GM18505 (cell line): ENCODE data around the gene SERTAD1.

ENCODE experiments used
- ATAC-seq: cut with Tn5 transposase; IDR thresholded peaks from one replicate; pipeline ENCODE4 v1.9.1; 2021; ENCODE audit not compliant: unreplicated experiment
- POLR2A ChIP-seq: IDR thresholded peaks from 4 replicates; pipeline ENCODE4 v1.6.1; 2011; ENCODE audit warnings: borderline replicate concordance; ENCODE audit not compliant: insufficient read depth, insufficient read length; ENCODE audit errors: extremely low read depth

The SERTAD1 gene

DNA sequence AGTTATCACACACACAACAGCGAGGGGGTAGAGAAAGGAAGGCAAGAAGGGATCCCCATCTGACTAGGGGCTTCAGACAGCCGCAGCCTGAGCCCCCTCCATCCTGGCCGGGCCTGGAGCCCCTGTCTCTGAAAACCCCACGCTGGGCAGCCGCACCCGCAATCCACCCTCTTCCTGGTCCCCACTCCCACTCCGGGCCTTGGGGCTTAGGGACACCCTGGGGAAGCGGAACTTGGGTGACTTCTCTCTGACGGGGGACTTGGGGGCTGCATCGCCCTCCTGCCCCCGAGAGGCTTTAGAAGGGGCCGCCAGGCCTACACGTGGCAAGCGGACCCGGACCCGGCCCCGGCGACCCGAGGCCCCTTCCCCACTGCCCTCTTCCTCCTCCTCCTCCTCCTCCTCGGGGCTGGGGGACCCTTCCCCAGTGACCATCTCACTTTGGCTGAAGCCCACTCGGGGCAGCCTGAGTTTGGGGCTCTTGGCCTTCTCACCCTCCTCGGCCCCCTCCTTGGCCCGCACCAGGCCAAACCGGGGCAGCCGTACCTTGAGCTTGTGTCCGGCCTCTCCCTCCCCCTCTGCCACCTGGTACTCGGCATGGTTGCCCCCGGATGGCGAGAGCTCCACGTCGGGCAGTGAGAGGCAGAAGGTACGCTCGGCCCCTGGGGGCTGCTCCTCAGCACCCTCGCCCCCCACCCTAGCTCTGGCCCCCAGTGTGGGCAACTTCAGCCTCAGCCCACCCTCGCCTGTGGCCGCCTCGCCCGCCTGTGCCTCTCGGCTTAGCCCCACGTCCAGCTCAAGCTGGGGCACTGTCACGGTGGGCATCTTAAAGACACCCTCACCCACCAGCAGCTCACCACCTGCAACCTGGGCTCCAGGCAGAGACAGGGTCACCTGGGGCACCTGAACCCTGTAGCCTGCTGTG is 31.6 kb downstream of the SERTAD1 start:
- TF ChIP-seq POLR2A: no peak
- ATAC-seq: no peak

DNA sequence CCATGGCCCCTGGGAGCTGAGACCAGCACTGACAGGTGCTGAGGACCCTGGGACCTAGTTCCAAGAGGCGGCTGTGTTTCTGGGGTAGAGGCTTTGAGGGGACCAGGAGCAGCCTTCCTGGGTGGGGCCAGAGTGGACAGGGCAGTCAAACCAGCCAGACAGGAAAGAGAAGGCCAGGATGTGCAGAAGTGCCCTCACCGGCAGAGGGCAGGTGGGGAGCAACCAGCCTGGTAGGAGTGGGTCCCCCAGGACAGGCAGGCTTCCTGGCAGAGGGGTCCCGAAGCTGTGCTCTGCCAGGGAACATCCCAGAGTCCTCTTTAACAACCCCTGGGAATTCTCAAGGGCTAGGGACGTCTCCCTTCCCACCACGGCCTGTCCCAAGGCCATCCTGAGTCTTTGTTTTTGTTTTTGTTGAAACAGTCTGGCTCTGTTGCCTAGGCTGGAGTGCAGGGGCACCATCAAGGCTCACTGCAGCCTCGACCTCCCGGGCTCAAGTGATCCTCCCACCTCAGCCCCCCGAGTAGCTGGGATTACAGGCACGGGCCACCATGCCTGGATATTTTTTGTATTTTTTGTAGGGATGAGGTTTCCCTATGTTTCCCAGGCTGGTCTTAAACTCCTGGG is 32.8 kb downstream of the SERTAD1 start:
- no peak for TF ChIP-seq POLR2A
- ATAC-seq: no peak

DNA sequence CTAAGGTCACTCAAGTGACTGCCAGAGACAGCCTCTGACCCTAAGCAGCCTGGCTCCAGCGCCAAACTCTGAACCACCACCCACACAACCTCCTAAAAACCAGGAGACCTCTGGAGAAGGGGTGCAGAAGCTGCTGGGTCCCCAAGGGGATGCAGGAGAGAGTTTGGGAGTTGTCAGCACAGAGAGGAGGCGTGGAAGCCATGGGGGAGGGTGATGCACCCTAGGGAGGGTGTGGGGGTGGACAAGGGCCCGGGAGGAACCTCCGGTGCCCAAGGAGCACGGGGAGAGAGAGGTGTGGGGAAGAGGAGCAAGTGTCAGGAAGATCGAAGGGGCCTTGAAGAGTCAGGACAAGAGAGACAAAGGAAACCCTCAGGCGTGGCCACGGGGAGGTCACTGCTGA is 33.7 kb downstream of the SERTAD1 start:
- no peak for ATAC-seq
- TF ChIP-seq POLR2A: no peak

DNA sequence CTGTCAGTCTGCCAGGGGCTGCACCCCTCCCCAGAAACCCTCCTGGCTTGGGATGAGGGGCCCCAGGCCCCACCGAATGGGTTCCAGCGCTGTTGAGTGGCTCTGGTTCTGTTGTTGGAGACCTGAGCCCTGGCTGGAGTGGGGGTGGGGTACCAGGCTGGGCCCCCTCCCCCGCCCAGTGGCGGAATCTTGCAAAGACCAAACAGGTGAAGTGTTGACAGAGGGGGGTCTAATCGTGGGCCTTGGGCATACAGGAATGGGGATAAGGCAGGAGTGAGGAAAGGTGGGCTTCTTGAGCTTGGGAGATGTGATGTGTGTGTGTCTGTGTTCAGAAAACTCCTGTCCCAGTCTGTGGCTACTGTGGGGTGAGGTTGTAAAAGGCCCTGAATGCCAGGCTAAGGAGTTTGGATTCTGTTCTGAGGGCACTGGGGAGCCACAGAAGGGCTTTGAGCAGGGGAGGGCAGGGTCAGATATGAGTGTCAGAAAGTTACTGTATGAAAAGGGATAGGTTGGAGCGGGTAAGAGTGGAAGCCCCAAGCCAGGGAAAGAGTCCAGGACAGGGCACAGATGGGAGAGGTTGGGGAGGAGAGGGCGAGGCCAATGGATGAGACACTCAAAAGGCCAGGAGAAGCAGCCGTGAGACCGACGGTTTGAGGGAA is 35.6 kb downstream of the SERTAD1 start, which contains the start of gene HIPK4:
Gene HIPK4 (minus strand): TSS at position 98 of the 659 bp plus-strand sequence. CDS start 279 bp downstream, outside the sequence.
- no peak for ATAC-seq
- no peak for TF ChIP-seq POLR2A

DNA sequence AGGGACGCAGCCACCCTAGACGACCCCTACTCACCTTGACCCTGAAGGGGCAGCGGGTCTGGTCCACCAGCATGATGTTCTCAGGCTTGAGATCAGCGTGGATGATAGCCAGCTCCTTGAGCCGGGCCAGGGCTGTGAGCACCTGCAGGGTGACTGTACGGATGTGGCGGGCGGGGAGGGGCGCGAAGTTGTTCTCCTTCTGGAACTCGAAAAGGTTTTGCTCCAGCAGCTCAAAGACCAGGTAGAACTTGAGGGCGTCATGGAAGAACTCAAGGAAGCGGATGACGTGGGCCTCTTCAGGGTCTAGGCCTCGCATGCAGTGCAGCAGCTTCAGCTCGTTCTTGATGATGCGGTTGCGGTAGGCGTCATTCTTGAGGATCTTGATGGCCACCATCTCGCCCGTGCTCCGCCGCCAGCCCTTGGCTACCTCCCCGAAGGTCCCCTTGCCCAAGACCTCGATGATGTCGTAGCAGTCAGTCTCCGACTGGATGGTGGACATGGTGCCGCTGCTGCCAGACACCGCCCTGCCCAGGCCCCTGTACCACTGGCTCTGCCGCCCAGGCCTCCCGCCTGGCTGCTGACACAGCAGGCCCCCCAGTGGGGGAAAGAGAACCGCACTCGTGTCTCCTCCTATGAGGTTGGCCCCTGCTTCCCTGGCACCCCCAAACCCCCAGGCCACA is 36.2 kb downstream of the SERTAD1 start:
- TF ChIP-seq POLR2A: no peak
- ATAC-seq: no peak

DNA sequence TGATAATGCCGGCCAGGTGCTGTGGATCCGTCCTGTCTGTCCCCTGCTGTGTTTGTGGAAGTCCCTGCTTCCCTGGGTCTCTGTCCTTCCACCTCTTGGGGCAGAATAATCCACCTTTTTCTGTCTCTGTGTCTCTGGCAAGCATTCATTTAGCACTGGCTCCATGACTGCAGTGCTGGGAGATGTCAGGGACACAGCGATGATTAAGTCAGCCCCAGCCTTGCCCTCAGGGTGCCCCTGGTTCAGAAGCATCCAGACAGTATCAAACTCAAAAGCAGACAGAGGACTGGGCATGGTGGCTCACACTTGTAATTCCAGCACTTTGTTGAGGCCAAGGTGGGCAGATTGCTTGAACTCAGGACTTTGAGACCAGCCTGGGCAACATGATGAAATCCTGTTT is 37.3 kb downstream of the SERTAD1 start:
- ATAC-seq: no peak
- no peak for TF ChIP-seq POLR2A

DNA sequence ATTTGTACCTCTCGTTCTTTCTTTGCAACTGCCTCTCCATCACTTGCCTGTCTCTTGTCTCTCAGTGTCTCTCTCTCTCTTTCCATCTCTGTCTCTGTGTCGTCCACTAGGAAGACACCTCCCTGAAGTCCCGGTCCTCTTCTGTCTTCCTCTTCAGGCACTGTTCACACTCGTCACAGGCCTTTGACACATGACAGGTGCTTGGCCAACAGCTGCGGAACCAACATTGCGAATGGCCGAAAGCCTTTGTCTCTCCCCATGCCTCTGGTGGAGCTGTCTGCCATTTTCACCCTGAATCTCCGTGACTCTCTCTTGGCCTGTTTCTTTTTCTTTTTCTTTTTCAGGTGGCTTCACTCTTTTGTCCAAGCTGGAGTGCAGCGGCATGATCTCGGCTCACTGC is 38.6 kb downstream of the SERTAD1 start:
- no peak for TF ChIP-seq POLR2A
- ATAC-seq: no peak

DNA sequence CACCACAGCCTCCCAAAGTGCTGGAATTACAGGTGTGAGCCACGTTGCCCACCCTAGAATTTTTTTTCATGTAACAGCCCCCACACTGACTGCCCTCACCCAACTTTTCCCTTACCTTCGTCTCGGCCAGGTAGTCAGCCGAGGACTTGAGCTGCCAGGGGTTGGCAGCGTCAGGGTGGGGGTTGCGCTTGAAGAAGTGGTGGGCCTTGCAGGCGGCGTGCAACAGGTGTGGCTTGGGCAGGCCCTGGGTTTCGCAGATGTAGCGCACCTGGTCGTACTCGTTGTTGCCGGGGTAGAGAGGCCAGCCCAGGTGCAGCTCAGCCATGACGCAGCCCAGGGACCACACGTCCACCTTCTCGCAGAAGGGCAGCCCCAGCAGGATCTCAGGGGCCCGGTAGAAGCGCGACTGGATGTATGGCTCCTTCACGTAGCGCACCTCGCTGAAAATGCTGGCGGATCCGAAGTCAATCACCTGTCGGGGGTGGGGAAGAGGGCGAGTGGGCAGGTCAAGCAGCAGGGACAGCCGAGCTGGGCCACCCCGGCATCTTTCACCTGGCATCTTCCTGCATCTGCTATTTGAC is 42.0 kb downstream of the SERTAD1 start:
- no peak for TF ChIP-seq POLR2A
- no peak for ATAC-seq

DNA sequence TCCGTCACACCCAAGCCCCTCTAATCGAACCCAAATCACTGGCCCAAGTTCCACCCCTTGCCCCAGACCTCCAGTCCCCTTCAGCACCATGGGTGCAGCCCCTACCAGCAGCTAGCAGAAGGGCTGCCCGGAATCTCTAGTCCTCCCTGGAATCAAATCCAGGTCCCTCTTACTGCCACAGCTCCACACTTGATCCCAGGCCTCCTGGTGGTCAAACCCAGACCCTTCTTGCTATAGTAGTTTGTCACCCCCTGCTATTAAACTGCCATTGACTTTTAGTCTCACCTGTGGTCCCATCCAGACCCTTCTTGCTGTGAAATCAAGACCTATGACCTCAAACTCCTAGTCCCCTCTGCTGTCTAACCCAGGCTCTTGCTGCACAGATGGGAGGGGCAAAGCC is 44.5 kb downstream of the SERTAD1 start:
- TF ChIP-seq POLR2A: no peak
- ATAC-seq: no peak

DNA sequence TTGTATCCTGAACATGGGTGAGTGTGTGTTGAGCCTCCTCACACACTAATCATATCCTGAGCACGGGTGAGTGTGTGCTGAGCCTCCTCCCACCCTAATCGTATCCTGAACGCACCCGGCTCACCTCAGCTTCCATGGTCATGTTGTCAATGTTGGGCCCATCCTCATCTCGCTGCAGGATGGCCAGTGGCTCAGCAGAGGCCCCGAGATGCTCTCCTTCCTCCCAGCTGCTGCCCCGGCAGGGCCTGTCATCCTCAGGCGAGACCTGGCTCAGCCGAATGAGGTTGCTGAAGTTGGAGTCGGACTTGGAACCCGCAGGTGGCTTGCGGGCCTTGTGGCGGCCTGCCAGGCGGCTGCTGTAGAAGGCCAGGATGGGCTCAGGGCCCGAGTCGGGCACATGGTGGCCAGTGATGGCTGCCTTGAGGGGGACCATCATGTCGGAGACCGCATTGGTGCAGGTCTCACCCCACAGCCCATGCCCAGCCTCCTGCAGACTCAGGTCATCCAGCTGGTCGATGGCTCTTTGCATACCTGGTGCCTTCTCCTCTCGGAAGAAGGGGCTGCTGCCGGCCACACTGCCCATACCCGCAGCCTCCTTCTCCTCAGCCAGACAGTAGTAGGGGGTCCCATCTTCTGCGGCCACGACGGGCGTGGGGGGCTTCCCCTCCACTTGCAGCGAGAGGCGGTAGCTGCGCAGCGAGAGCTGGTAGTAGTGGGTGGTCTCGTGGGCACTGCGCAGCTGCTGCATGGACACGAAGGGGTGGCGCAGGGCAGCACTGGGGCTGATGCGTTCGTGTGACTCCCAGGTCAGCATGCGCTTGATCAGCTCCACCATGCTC is 45.4 kb downstream of the SERTAD1 start:
- no peak for ATAC-seq
- TF ChIP-seq POLR2A: no peak

DNA sequence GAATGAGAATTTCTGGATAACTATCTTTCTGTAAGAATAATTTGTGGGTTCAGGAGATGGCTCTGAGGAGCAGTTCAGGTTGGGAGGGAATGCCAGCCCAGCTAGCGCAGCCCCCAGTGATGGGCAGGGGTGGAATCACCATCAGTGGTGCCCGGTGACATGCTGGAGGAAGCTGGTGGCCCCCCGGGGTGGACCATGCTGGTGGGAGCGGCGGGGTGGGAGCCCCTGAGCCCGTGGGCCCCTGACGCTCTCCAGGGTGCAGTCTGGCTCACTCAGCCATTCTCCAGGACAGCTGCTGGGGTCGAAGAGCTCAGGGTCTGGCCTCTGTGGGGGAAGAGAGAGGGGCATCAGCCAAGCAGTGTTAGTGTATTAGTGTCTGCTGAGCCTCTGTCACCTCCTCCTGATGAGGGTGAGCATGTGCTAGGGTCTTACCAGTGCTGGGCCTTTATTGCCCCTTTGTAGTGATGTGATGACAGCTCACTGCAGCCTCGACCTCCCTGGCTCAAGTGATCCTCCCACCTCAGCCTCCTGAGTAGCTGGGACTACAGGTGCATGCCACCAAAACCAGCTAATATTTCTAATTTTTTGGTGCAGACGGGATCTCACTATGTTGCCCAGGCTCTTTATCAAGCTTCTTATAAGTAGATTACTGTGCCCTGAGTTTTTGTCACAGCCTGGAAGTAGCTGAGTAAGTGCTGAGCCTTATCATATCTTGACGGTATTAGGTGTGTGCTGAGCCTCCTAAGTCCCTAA is 46.2 kb downstream of the SERTAD1 start:
- TF ChIP-seq POLR2A: no peak
- no peak for ATAC-seq

DNA sequence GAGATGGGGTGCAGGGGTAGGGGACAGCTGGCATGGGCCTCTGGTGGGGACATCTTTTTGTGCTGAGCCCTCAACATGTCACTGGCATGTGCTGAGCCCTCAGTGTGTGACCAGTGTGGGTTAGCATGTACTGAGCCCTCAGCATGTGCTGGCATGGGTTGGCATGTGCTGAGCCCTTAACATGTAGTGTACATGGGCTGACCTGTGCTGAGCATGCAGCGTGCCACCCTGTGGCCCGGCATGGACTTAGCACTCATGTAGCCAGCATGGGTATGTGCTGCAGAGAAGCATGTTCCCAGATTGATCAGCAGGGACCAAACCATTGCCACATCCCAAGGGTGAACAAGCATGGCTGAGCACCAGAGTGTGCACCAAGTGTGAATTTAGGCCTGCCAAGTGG is 47.3 kb downstream of the SERTAD1 start:
- TF ChIP-seq POLR2A: no peak
- no peak for ATAC-seq

DNA sequence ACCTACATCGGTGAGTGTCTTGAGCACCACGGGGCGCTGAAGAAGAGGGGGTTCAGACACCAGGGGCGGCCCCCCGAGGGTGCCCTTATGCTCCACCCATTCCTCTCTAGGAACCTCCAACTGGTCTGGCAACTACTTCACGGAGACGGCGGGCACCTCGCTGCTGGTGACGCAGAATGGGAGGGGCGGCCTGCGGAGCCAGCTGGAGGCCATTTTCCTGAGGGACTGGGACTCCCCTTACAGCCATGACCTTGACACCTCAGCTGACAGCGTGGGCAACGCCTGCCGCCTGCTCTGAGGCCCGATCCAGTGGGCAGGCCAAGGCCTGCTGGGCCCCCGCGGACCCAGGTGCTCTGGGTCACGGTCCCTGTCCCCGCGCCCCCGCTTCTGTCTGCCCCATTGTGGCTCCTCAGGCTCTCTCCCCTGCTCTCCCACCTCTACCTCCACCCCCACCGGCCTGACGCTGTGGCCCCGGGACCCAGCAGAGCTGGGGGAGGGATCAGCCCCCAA is 47.9 kb downstream of the SERTAD1 start:
- ATAC-seq: no peak
- no peak for TF ChIP-seq POLR2A
